HepG2 (cell line): ENCODE data around the gene HSPA1B. TPM values are rescaled to one million over a fixed set of nuclear protein-coding genes. Genes with fewer than 3 reads are reported as not detected.

Experiments used
- AGO2 ChIP-seq: fragments of 200-400 bp; formaldehyde crosslinking; optimal IDR thresholded peaks from 2 replicates; pipeline ENCODE3; 2017; ENCODE audit warnings: mild to moderate bottlenecking, low read depth, low read length, moderate library complexity
- BORCS8-MEF2B ChIP-seq: sonication (generic); formaldehyde crosslinking; IDR thresholded peaks from 2 replicates; pipeline ENCODE4 v1.8.0; 2022; ENCODE audit warnings: mild to moderate bottlenecking, missing genetic modification reagents
- GMEB1 ChIP-seq: sonication (generic); formaldehyde crosslinking; IDR thresholded peaks from 2 replicates; pipeline ENCODE4 v1.5.1; 2020; ENCODE audit warnings: missing genetic modification reagents, mild to moderate bottlenecking, borderline replicate concordance
- HOXA5 ChIP-seq: sonication (generic); formaldehyde crosslinking; IDR thresholded peaks from 2 replicates; pipeline ENCODE4 v1.4.0; 2020; ENCODE audit warnings: missing genetic modification reagents
- KLF6 ChIP-seq: IDR thresholded peaks from 2 replicates; pipeline ENCODE4 v1.8.0; 2016; ENCODE audit warnings: missing biosample characterization, missing genetic modification reagents
- PCBP1 ChIP-seq: fragments of 200-400 bp; formaldehyde crosslinking; IDR thresholded peaks from 2 replicates; pipeline ENCODE4 v1.6.1; 2017; ENCODE audit warnings: mild to moderate bottlenecking, low read depth, low read length, borderline replicate concordance
- SP5 ChIP-seq: IDR thresholded peaks from 2 replicates; pipeline ENCODE4 v1.6.1; 2016; ENCODE audit warnings: low read depth, borderline replicate concordance
- TBP ChIP-seq: sonication (generic); formaldehyde crosslinking; IDR thresholded peaks from 2 replicates; pipeline ENCODE4 v1.5.0; 2020; ENCODE audit warnings: missing genetic modification reagents
- TFDP2 ChIP-seq: sonication (generic); formaldehyde crosslinking; IDR thresholded peaks from 2 replicates; pipeline ENCODE4 v1.4.0; 2020; ENCODE audit warnings: missing genetic modification reagents
- ZBTB40 ChIP-seq, 2 experiments: fragments of 450-650 bp in 1 of 2; sonication (generic) in 1 of 2; formaldehyde crosslinking in 1 of 2; IDR thresholded peaks; 2 replicates each; pipeline versions ENCODE4 v1.6.1 to v1.8.0; 2016 to 2022; ENCODE audit warnings: antibody characterized with exemption in 1 of 2, mild to moderate bottlenecking in 1 of 2, missing genetic modification reagents in 1 of 2
- ZC3H4 ChIP-seq: sonication (generic); formaldehyde crosslinking; IDR thresholded peaks from 2 replicates; pipeline ENCODE4 v1.4.0; 2020; ENCODE audit warnings: missing genetic modification reagents, borderline replicate concordance
- ZEB1 ChIP-seq: IDR thresholded peaks from 2 replicates; pipeline ENCODE4 v1.6.1; 2012; ENCODE audit warnings: mild to moderate bottlenecking, low read depth, inconsistent platforms; ENCODE audit not compliant: insufficient replicate concordance
- ZNF124 ChIP-seq: sonication (generic); formaldehyde crosslinking; IDR thresholded peaks from 2 replicates; pipeline ENCODE4 v1.4.0; 2020; ENCODE audit warnings: missing genetic modification reagents
- ZNF766 ChIP-seq: sonication (generic); formaldehyde crosslinking; IDR thresholded peaks from 2 replicates; pipeline ENCODE4 v1.5.0; 2020; ENCODE audit warnings: missing genetic modification reagents, borderline replicate concordance
- ZNF776 ChIP-seq: sonication (generic); formaldehyde crosslinking; IDR thresholded peaks from 2 replicates; pipeline ENCODE4 v1.4.0; 2020; ENCODE audit warnings: mild to moderate bottlenecking, missing genetic modification reagents
- ZZZ3 ChIP-seq: sonication (generic); formaldehyde crosslinking; IDR thresholded peaks from 2 replicates; pipeline ENCODE4 v1.4.0; 2020; ENCODE audit warnings: missing genetic modification reagents, mild to moderate bottlenecking, borderline replicate concordance
- polyA plus RNA-seq, 8 experiments: library from polyadenylated mRNA; depleted of rRNA in 3 of 8; stranded (reverse) in 7 of 8; unstranded in 1 of 8; fragments of >200 nt; fragmentation: Illumina TruSeq in 4 of 8; extraction: Trizol in 4 of 8; gene quantifications; 2 replicates each; pipeline versions ENCODE4 v1.2.1 to v1.2.3, GENCODE V29; 2011 to 2016; ENCODE audit warnings: low read depth in 4 of 8, missing spikeins in 1 of 8, mixed read lengths in 1 of 8; ENCODE audit not compliant: insufficient read depth in 1 of 8
- total RNA-seq, 5 experiments: library from RNA; depleted of rRNA; stranded (reverse); fragments of >200 nt; fragmentation: Illumina TruSeq; extraction: Trizol; gene quantifications; 2 replicates each; pipeline ENCODE4 v1.2.3, GENCODE V29; 2016; ENCODE audit warnings: low read depth in 1 of 5

Gene HSPA1B
- total and polyA plus RNA-seq, 2 of the 13 experiments (the other 11 are each of a cell fraction or from before 2014, with no cell fraction given): 26.0 to 186 TPM

- TF ChIP-seq ZBTB40 (IDR thresholded peaks at IDR 0.05) (no peak), ZBTB40 (CRISPR knock-in tag; IDR thresholded peaks at IDR 0.05) (no peak), ZNF776 (CRISPR knock-in tag) (no peak), HOXA5 (CRISPR knock-in tag) (0 out of 2 replicates have a peak, but pooled peaks have one; percentile 72), TFDP2 (CRISPR knock-in tag) (no peak; the same call in 1 of the 2 replicates), ZNF124 (CRISPR knock-in tag) (no peak), ZEB1 (peak; percentile 68), SP5 (CRISPR knock-in tag) (0 out of 2 replicates have a peak, but pooled peaks have one; percentile 24), GMEB1 (peak; percentile 57; the same call in 1 of the 2 replicates), ZC3H4 (CRISPR knock-in tag) (no peak), KLF6 (CRISPR knock-in tag) (no peak), BORCS8-MEF2B (CRISPR knock-in tag) (no peak), ZZZ3 (CRISPR knock-in tag) (no peak), ZNF766 (CRISPR knock-in tag) (no peak), TBP (CRISPR knock-in tag) (no peak), PCBP1 (no peak), AGO2 (peak; percentile 64)
These were observed 12.3 kb upstream of the HSPA1B start, which contains the start of the genes HSPA1A and HSPA1L (continued) for GRCh38 chr6:31815025-31815838.
